Caco-2 (cell line): ENCODE measurements around the gene LGALS7B. TPM values are rescaled to one million over a fixed set of nuclear protein-coding genes. Genes with fewer than 3 reads are reported as not detected.
"Not testable (repeated sequence)": the region's sequence is repeated elsewhere in the genome, so short reads cannot be mapped to it uniquely, and the experiment has no call there.

ENCODE experiments used
- BruUV-seq: library from RNA; stranded (reverse); fragments of 400-500 nt; replicated peaks from 2 replicates; lab custom pipeline; 2021; lab: Mats Ljungman, UMichigan
- CTCF ChIA-PET: fragments of 300-600 bp; sonication (Branson Sonifier 250); formaldehyde crosslinking; loops from one replicate; lab custom pipeline; 2022; ENCODE audit warnings: antibody characterized with exemption; lab: Charles Lee
- POLR2A ChIA-PET: fragments of 300-600 bp; sonication (Branson Sonifier 250); formaldehyde crosslinking; loops from one replicate; lab custom pipeline; 2022; ENCODE audit warnings: antibody characterized with exemption; lab: Charles Lee
- DNase-seq, 2 experiments: peaks; one replicate each; pipeline versions ENCODE4 v3.0.0 to v3.0.0-alpha.2; 2020 to 2022
- H3K27me3 ChIP-seq: replicated peaks from 2 replicates; pipeline ENCODE4 v1.6.0; 2011; ENCODE audit warnings: low read length; ENCODE audit not compliant: control insufficient read depth, insufficient read depth
- H3K36me3 ChIP-seq: 2 replicates; pipeline ENCODE4 v1.5.1; 2011; ENCODE audit warnings: low read length; ENCODE audit not compliant: control insufficient read depth, insufficient read depth
- H3K4me1 ChIP-seq: fragments of 250-450 bp; sonication (Bioruptor Pico); 2 replicates; pipeline ENCODE4 v1.5.1; 2020; ENCODE audit warnings: mild to moderate bottlenecking
- H3K4me3 ChIP-seq: 2 replicates; pipeline ENCODE4 v1.5.1; 2011; ENCODE audit warnings: low read depth, mild to moderate bottlenecking, control low read depth, low read length
- H3K9me3 ChIP-seq: fragments of 250-450 bp; sonication (Bioruptor Pico); 2 replicates; pipeline ENCODE4 v1.5.1; 2020; ENCODE audit warnings: mild to moderate bottlenecking, moderate library complexity
- H3K27ac Mint-ChIP-seq: one replicate; pipeline ENCODE4 v1.8.0; 2022; ENCODE audit warnings: mixed read lengths; ENCODE audit not compliant: unreplicated experiment
- H3K27me3 Mint-ChIP-seq: one replicate; pipeline ENCODE4 v1.8.0; 2022; ENCODE audit warnings: mixed read lengths; ENCODE audit not compliant: insufficient read depth, unreplicated experiment
- H3K36me3 Mint-ChIP-seq: one replicate; pipeline ENCODE4 v1.8.0; 2022; ENCODE audit warnings: mild to moderate bottlenecking, mixed read lengths; ENCODE audit not compliant: insufficient read depth, unreplicated experiment
- H3K4me1 Mint-ChIP-seq: one replicate; pipeline ENCODE4 v1.8.0; 2022; ENCODE audit warnings: low read depth, mixed read lengths; ENCODE audit not compliant: unreplicated experiment
- H3K4me3 Mint-ChIP-seq: one replicate; pipeline ENCODE4 v1.8.0; 2022; ENCODE audit warnings: mild to moderate bottlenecking, moderate library complexity, mixed read lengths; ENCODE audit not compliant: unreplicated experiment
- H3K9me3 Mint-ChIP-seq: one replicate; pipeline ENCODE4 v1.8.0; 2022; ENCODE audit warnings: mixed read lengths; ENCODE audit not compliant: unreplicated experiment
- intact Hi-C: fragments of 100-400 bp; cut with micrococcal nuclease; formaldehyde crosslinking; loops from one replicate; pipeline ENCODE4 v1.10.0; 2022; ENCODE audit not compliant: unreplicated experiment
- total RNA-seq: library from RNA; stranded (reverse); gene quantifications from 2 replicates; pipeline ENCODE4 v1.2.3, GENCODE V29; 2022
- TF ChIP-seq, protein P1 (sequence below), 2 experiments: fragments of 200-600 bp in 1 of 2; IDR thresholded peaks; 1 replicate in 1 of 2; 2 replicates in 1 of 2; pipeline versions ENCODE4 v1.5.1 to v1.8.0; 2011 to 2022; ENCODE audit warnings: antibody characterized with exemption in 1 of 2, control low read depth in 1 of 2, inconsistent platforms in 1 of 2, low read depth in 1 of 2, low read length in 1 of 2, mild to moderate bottlenecking in 1 of 2, moderate library complexity in 1 of 2; ENCODE audit not compliant: insufficient read depth in 1 of 2, severe bottlenecking in 1 of 2, unreplicated experiment in 1 of 2

Gene LGALS7B
- total RNA-seq, 1 experiment from 2014 or later: not detected

GRCh38 chr19:38813323-38813722, 24.3 kb downstream of the LGALS7B start:
- Mint-ChIP-seq H3K36me3 (peaks cover 19% of the 10 kb centered on the region), H3K9me3 (peaks cover 10% of the 10 kb centered on the region), H3K4me3 (no peak overlapping the region), H3K27me3 (no peaks in the 10 kb centered on the region), H3K27ac (peak overlapping the region; percentile 30), H3K4me1 (peaks cover 21% of the 10 kb centered on the region)
- Histone ChIP-seq H3K4me3 (no peak overlapping the region), H3K9me3 (no peaks in the 10 kb centered on the region), H3K27me3 (no peaks in the 10 kb centered on the region), H3K36me3 (0 out of 2 replicates have a peak, but pooled peaks cover 5% of the 10 kb centered on the region), H3K4me1 (peaks cover 25% of the 10 kb centered on the region)
- ChIA-PET POLR2A (no interaction called here), CTCF (no interaction called here)
- BruUV-seq: no TSS peak
- DNase-seq: no peak
- TF ChIP-seq, protein P1, sequence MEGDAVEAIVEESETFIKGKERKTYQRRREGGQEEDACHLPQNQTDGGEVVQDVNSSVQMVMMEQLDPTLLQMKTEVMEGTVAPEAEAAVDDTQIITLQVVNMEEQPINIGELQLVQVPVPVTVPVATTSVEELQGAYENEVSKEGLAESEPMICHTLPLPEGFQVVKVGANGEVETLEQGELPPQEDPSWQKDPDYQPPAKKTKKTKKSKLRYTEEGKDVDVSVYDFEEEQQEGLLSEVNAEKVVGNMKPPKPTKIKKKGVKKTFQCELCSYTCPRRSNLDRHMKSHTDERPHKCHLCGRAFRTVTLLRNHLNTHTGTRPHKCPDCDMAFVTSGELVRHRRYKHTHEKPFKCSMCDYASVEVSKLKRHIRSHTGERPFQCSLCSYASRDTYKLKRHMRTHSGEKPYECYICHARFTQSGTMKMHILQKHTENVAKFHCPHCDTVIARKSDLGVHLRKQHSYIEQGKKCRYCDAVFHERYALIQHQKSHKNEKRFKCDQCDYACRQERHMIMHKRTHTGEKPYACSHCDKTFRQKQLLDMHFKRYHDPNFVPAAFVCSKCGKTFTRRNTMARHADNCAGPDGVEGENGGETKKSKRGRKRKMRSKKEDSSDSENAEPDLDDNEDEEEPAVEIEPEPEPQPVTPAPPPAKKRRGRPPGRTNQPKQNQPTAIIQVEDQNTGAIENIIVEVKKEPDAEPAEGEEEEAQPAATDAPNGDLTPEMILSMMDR (IDR thresholded peaks at IDR 0.05; ENCODE audit: insufficient read depth in 1 of 2, low read depth in 1 of 2, low read length in 1 of 2, severe bottlenecking in 1 of 2, unreplicated experiment in 1 of 2): no peak
- intact Hi-C loops: no loop called here

DNA sequence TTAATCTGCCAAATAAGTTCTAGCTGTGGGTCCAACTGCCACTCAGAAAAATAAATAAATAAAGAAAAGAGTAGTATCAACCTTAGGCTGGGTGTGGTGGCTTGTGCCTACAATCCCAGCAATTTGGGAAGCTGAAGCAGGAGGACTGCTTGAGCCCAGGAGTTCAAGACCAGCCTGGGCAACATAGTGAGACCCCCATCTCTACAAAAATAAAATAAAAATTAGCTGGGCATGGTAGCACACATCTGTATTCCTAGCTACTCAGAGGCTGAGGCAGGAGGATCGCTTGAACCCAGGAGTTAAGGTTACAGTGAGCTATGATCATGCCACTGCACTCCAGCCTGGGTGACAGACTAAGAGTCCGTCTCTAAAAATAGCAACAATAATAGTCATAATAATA, 24.9 kb downstream of the LGALS7B start:
- H3K9me3 ChIP-seq, BruUV-seq, H3K27me3 ChIP-seq, H3K27me3 Mint-ChIP-seq, intact Hi-C loops, H3K27ac Mint-ChIP-seq, H3K4me3 ChIP-seq, DNase-seq, H3K9me3 Mint-ChIP-seq, H3K4me3 Mint-ChIP-seq, H3K36me3 ChIP-seq: not testable (repeated sequence)
- ChIA-PET CTCF (interaction anchor here (0.7 kb wide), 1 partner anchor 44 kb away, joined by 3 read pairs; no protein-coding TSS in a partner anchor), POLR2A (interaction anchor here (0.6 kb wide), 1 partner anchor 98 kb away, joined by 3 read pairs; no protein-coding TSS in a partner anchor)
- peaks cover 19% of the 10 kb centered on the region for H3K36me3 Mint-ChIP-seq
- H3K4me1 Mint-ChIP-seq: peaks cover 20% of the 10 kb centered on the region
- H3K4me1 ChIP-seq: peaks cover 26% of the 10 kb centered on the region

- peaks cover 1% of the 10 kb centered on the region for H3K9me3 Mint-ChIP-seq
- peaks cover 22% of the 10 kb centered on the region for H3K4me1 Mint-ChIP-seq
- peaks cover 32% of the 10 kb centered on the region for H3K36me3 Mint-ChIP-seq
- H3K36me3 ChIP-seq: 0 out of 2 replicates have a peak, but pooled peaks cover 5% of the 10 kb centered on the region
- TF ChIP-seq, protein P1 (IDR thresholded peaks at IDR 0.05; ENCODE audit: insufficient read depth in 1 of 2, low read depth in 1 of 2, low read length in 1 of 2, severe bottlenecking in 1 of 2, unreplicated experiment in 1 of 2): no peak
- TSS peak; percentile 90 for BruUV-seq
- peaks cover 37% of the 10 kb centered on the region for H3K4me1 ChIP-seq
- H3K9me3 ChIP-seq: no peaks in the 10 kb centered on the region
- POLR2A ChIA-PET: no interaction called here
- no peak overlapping the region for H3K4me3 ChIP-seq
- CTCF ChIA-PET: no interaction called here
- no peaks in the 10 kb centered on the region for H3K27me3 ChIP-seq
- intact Hi-C loops: no loop called here
- H3K4me3 Mint-ChIP-seq: no peak overlapping the region
- no peaks in the 10 kb centered on the region for H3K27me3 Mint-ChIP-seq
- peak in 1 of 2 experiments; percentile 62 for DNase-seq
- H3K27ac Mint-ChIP-seq: peak overlapping the region; percentile 40
Measured at GRCh38 chr19:38815059-38816001, 26.3 kb downstream of the LGALS7B start.
